ENCODE data around the gene LDLRAD2. TPM values are rescaled to one million over a fixed set of nuclear protein-coding genes. Genes with fewer than 3 reads are reported as not detected.

LDLRAD2 gene
- total and polyA plus RNA-seq, 3 donors from 2014 or later = 1.3 to 1.9 (median 1.9) TPM

- intact Hi-C loops (cut with DNase I; ENCODE audit: low total_unique reads) = no loop called here
- WGBS, 2 donors = 84 to 88% methylated on average over 12 to 19 of the region's 21 CpGs
- no peaks in the 10 kb centered on the region for H3K27me3 ChIP-seq
- no peaks in the 10 kb centered on the region for H3K9me3 ChIP-seq
- no peak for DNase-seq
- no peak for TF ChIP-seq POLR2A (IDR thresholded peaks at IDR 0.05)
- TF ChIP-seq CTCF (IDR thresholded peaks at IDR 0.05) = no peak
- H3K4me1 ChIP-seq = no peaks in the 10 kb centered on the region
- H3K36me3 ChIP-seq (ENCODE audit: low read depth, missing control alignments) = no peaks in the 10 kb centered on the region
- no peak overlapping the region for H3K27ac ChIP-seq
- H3K4me3 ChIP-seq = no peak overlapping the region
These were observed 42.2 kb downstream of the LDLRAD2 start for GRCh38 chr1:21854090-21854750.

GRCh38 chr1:21854751-21855131 lies 42.7 kb downstream of the LDLRAD2 start:
- Histone ChIP-seq H3K27me3 (no peaks in the 10 kb centered on the region), H3K36me3 (ENCODE audit: low read depth, missing control alignments) (no peaks in the 10 kb centered on the region), H3K27ac (no peak overlapping the region), H3K4me3 (no peak overlapping the region), H3K4me1 (no peaks in the 10 kb centered on the region), H3K9me3 (no peaks in the 10 kb centered on the region)
- DNase-seq = no peak
- 95% methylated on average over 13 of the region's 13 CpGs for WGBS, 2 donors
- intact Hi-C loops (cut with DNase I; ENCODE audit: low total_unique reads) = no loop called here
- TF ChIP-seq POLR2A (IDR thresholded peaks at IDR 0.05) = no peak
- TF ChIP-seq CTCF (IDR thresholded peaks at IDR 0.05) = no peak

- intact Hi-C loops (cut with DNase I; ENCODE audit: low total_unique reads) = no loop called here
- Histone ChIP-seq H3K9me3 (no peaks in the 10 kb centered on the region), H3K4me1 (no peaks in the 10 kb centered on the region), H3K4me3 (no peak overlapping the region), H3K27ac (no peak overlapping the region), H3K36me3 (ENCODE audit: low read depth, missing control alignments) (no peaks in the 10 kb centered on the region), H3K27me3 (no peaks in the 10 kb centered on the region)
- TF ChIP-seq CTCF (IDR thresholded peaks at IDR 0.05) = no peak
- TF ChIP-seq POLR2A (IDR thresholded peaks at IDR 0.05) = no peak
- WGBS, 2 donors = 73 to 87% methylated on average over 3 to 35 of the region's 35 CpGs
- DNase-seq = no peak
These were observed 43.4 kb downstream of the LDLRAD2 start for GRCh38 chr1:21855257-21856096.

- no peak for TF ChIP-seq POLR2A (IDR thresholded peaks at IDR 0.05)
- TF ChIP-seq CTCF (IDR thresholded peaks at IDR 0.05) = no peak
- Histone ChIP-seq H3K9me3 (no peaks in the 10 kb centered on the region), H3K27ac (no peak overlapping the region), H3K4me1 (no peaks in the 10 kb centered on the region), H3K36me3 (ENCODE audit: low read depth, missing control alignments) (no peaks in the 10 kb centered on the region), H3K27me3 (no peaks in the 10 kb centered on the region), H3K4me3 (no peak overlapping the region)
- intact Hi-C loops (cut with DNase I; ENCODE audit: low total_unique reads) = no loop called here
- no peak for DNase-seq
- 89 to 92% methylated on average over 11 to 14 of the region's 14 CpGs for WGBS, 2 donors
These were observed 45.2 kb downstream of the LDLRAD2 start for GRCh38 chr1:21857142-21857839.

All from testis (tissue), 3 donors.